ENCODE data around the gene CARS1.

The CARS1 gene

GRCh38 chr11:3058753-3059664, 1.8 kb upstream of the CARS1 start:
- no peak for DNase-seq

- peak; percentile 41 for DNase-seq
Measured at GRCh38 chr11:3056296-3057068, 741 bp downstream of the CARS1 start.

- DNase-seq: no peak
Measured at GRCh38 chr11:3055891-3056290, 1.3 kb downstream of the CARS1 start.

- no peak for DNase-seq
Measured at GRCh38 chr11:3052567-3052966, 4.7 kb downstream of the CARS1 start.

GRCh38 chr11:3052109-3052479, 5.1 kb downstream of the CARS1 start:
- DNase-seq: no peak

GRCh38 chr11:3051196-3052108, 5.8 kb downstream of the CARS1 start:
- DNase-seq: no peak

GRCh38 chr11:3050386-3051195, 6.6 kb downstream of the CARS1 start:
- no peak for DNase-seq

GRCh38 chr11:3049430-3050243, 7.6 kb downstream of the CARS1 start:
- peak; percentile 88 for DNase-seq

- no peak for DNase-seq
Measured at GRCh38 chr11:3047637-3048036, 9.6 kb downstream of the CARS1 start.

GRCh38 chr11:3046641-3047040, 10.6 kb downstream of the CARS1 start:
- DNase-seq: no peak

GRCh38 chr11:3046190-3046589, 11.0 kb downstream of the CARS1 start:
- no peak for DNase-seq

GRCh38 chr11:3044915-3045314, 12.3 kb downstream of the CARS1 start:
- DNase-seq: no peak

- no peak for DNase-seq
Measured at GRCh38 chr11:3044004-3044403, 13.2 kb downstream of the CARS1 start.

GRCh38 chr11:3043315-3043871, 13.8 kb downstream of the CARS1 start:
- DNase-seq: no peak

GRCh38 chr11:3042496-3043314, 14.5 kb downstream of the CARS1 start:
- no peak for DNase-seq

- no peak for DNase-seq
Measured at GRCh38 chr11:3041699-3042441, 15.4 kb downstream of the CARS1 start.

- DNase-seq: no peak
Measured at GRCh38 chr11:3040881-3041280, 16.3 kb downstream of the CARS1 start.

- no peak for DNase-seq
Measured at GRCh38 chr11:3037945-3038271, 19.3 kb downstream of the CARS1 start.

Data from CD4-positive, alpha-beta T cell treated with Interleukin-10 for 1 hour (primary cell).